Mesendoderm (in vitro differentiated cells): ENCODE data around the gene SERPINA12.

ENCODE experiments used
- DNase-seq: peaks from one replicate; pipeline ENCODE4 v3.0.0; 2013
- H2AK5ac ChIP-seq: 2 replicates; pipeline ENCODE4 v1.6.1; 2013; ENCODE audit warnings: low read length, inconsistent platforms
- H2BK120ac ChIP-seq: 2 replicates; pipeline ENCODE4 v1.6.1; 2013; ENCODE audit warnings: low read depth, mild to moderate bottlenecking, low read length, moderate library complexity, mixed read lengths
- H2BK15ac ChIP-seq: replicated peaks from 2 replicates; pipeline ENCODE4 v1.6.1; 2013; ENCODE audit warnings: low read depth, mild to moderate bottlenecking, moderate library complexity
- H2BK5ac ChIP-seq: 2 replicates; pipeline ENCODE4 v1.6.1; 2013; ENCODE audit warnings: low read length, inconsistent platforms
- H3K18ac ChIP-seq: 2 replicates; pipeline ENCODE4 v1.6.1; 2013; ENCODE audit warnings: mild to moderate bottlenecking, low read length, mixed read lengths
- H3K23ac ChIP-seq: one replicate; pipeline ENCODE4 v1.6.1; 2013; ENCODE audit warnings: low read length
- H3K27ac ChIP-seq: 2 replicates; pipeline ENCODE4 v1.5.1; 2013; ENCODE audit warnings: low read depth, mild to moderate bottlenecking, inconsistent platforms, low read length, moderate library complexity
- H3K27me3 ChIP-seq: 2 replicates; pipeline ENCODE4 v1.6.1; 2013; ENCODE audit warnings: low read length, control low read depth, mild to moderate bottlenecking, inconsistent platforms; ENCODE audit not compliant: insufficient read depth, poor library complexity
- H3K36me3 ChIP-seq: 2 replicates; pipeline ENCODE4 v1.6.1; 2013; ENCODE audit warnings: low read length, inconsistent platforms; ENCODE audit not compliant: control insufficient read depth, insufficient read depth
- H3K4ac ChIP-seq: one replicate; pipeline ENCODE4 v1.6.1; 2013; ENCODE audit warnings: low read depth, mild to moderate bottlenecking, low read length, moderate library complexity
- H3K4me1 ChIP-seq: 2 replicates; pipeline ENCODE4 v1.6.1; 2013; ENCODE audit warnings: low read depth, low read length, inconsistent platforms; ENCODE audit not compliant: control insufficient read depth
- H3K4me2 ChIP-seq: 2 replicates; pipeline ENCODE4 v1.6.1; 2013; ENCODE audit warnings: low read length
- H3K4me3 ChIP-seq: 2 replicates; pipeline ENCODE4 v1.5.1; 2013; ENCODE audit warnings: mild to moderate bottlenecking, low read length
- H3K56ac ChIP-seq: one replicate; pipeline ENCODE4 v1.6.1; 2013; ENCODE audit warnings: low read length
- H3K79me1 ChIP-seq: 2 replicates; pipeline ENCODE4 v1.6.1; 2013; ENCODE audit warnings: low read length, inconsistent platforms
- H3K79me2 ChIP-seq: 2 replicates; pipeline ENCODE4 v1.6.1; 2013; ENCODE audit warnings: mild to moderate bottlenecking, low read length; ENCODE audit not compliant: control insufficient read depth, insufficient read depth
- H3K9ac ChIP-seq: 2 replicates; pipeline ENCODE4 v1.6.1; 2013; ENCODE audit warnings: low read length, inconsistent platforms
- H4K5ac ChIP-seq: one replicate; pipeline ENCODE4 v1.6.1; 2013; ENCODE audit warnings: low read length
- H4K8ac ChIP-seq: one replicate; pipeline ENCODE4 v1.6.1; 2013; ENCODE audit warnings: low read depth, mild to moderate bottlenecking, control low read depth, low read length, moderate library complexity
- WGBS: extraction: QIAGEN DNeasy Blood & Tissue Kit; methylation state at CpG from one replicate; pipeline ENCODE4 v1.1.7; 2013; ENCODE audit warnings: low lambda C conversion rate, missing lambda C conversion rate; ENCODE audit not compliant: insufficient coverage; ENCODE audit errors: extremely low coverage; 5-methylcytosine and 5-hydroxymethylcytosine counted together

The SERPINA12 gene

DNA sequence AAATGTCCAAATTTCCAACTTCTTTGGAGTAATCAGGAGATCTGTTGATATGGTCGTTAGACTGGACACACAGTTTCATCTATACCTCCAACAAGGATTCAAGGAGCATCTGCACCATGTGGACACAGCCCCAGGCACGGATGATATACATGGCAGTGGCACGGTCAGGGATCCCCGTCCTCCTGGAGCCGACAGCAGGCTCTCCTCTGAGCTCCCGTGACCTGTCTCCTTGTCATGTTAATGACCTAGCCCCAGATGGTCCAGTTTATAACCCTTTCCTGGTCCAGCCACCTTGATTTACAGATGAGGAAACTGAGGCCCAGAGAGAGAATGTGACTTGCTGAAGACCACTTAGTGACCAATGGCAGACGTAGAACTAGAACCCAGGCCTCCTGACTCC is 35.5 kb upstream of the SERPINA12 start:
- Histone ChIP-seq H3K4ac (no peak overlapping the region), H3K79me2 (no peaks in the 10 kb centered on the region), H3K36me3 (no peaks in the 10 kb centered on the region), H3K4me2 (no peak overlapping the region), H3K27me3 (no peaks in the 10 kb centered on the region), H4K8ac (no peak overlapping the region), H4K5ac (no peak overlapping the region), H2AK5ac (no peak overlapping the region), H3K56ac (no peak overlapping the region), H3K27ac (no peak overlapping the region), H3K4me1 (peaks cover 3% of the 10 kb centered on the region), H3K18ac (no peak overlapping the region), H3K79me1 (no peaks in the 10 kb centered on the region), H3K9ac (no peak overlapping the region), H3K4me3 (no peak overlapping the region), H3K23ac (no peak overlapping the region), H2BK15ac (no peak overlapping the region), H2BK120ac (no peak overlapping the region), H2BK5ac (no peak overlapping the region)
- no CpG with 5 or more reads among the region's 7 CpGs for WGBS
- no peak for DNase-seq

DNA sequence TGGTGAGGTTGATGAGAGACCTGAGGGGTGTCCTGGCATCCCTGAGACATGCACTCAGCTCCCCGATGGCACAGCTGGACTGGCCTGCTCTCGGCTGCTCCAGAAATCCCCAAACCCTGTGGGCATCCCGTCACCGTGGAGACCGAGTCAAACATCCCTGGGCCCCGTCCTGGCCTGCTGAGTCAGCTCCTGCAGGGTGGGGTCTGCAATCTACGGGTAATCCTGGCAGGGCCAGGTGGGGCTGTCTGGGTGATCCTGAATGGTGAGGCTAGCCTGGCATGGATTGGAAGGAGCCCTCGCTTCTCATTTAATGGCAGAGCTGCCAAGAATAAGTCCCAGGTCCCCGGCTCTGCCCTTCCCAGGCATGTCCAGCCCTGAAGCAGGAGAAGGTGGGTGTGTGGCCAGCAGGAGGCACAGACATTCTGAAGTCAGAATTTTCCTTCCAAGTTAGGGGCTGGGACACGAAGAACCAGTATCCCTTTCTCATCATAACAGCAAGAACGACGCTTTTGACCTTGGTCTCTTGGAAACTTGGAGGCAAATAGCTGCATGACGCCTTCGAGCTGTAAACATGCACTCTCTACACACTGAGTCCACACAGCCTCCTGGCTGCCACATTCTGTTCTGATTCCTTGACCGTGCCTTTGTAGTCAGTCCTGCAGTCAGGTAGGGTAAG is 34.3 kb upstream of the SERPINA12 start:
- Histone ChIP-seq H3K4me3 (no peak overlapping the region), H3K27ac (no peak overlapping the region), H2BK5ac (no peak overlapping the region), H3K23ac (no peak overlapping the region), H4K5ac (no peak overlapping the region), H3K9ac (no peak overlapping the region), H3K36me3 (no peaks in the 10 kb centered on the region), H3K4ac (no peak overlapping the region), H3K4me1 (peaks cover 3% of the 10 kb centered on the region), H3K79me1 (no peaks in the 10 kb centered on the region), H3K4me2 (no peak overlapping the region), H2BK120ac (no peak overlapping the region), H3K18ac (no peak overlapping the region), H3K79me2 (no peaks in the 10 kb centered on the region), H4K8ac (no peak overlapping the region), H3K56ac (no peak overlapping the region), H2BK15ac (no peak overlapping the region), H3K27me3 (no peaks in the 10 kb centered on the region), H2AK5ac (no peak overlapping the region)
- DNase-seq: no peak
- no CpG with 5 or more reads among the region's 15 CpGs for WGBS

DNA sequence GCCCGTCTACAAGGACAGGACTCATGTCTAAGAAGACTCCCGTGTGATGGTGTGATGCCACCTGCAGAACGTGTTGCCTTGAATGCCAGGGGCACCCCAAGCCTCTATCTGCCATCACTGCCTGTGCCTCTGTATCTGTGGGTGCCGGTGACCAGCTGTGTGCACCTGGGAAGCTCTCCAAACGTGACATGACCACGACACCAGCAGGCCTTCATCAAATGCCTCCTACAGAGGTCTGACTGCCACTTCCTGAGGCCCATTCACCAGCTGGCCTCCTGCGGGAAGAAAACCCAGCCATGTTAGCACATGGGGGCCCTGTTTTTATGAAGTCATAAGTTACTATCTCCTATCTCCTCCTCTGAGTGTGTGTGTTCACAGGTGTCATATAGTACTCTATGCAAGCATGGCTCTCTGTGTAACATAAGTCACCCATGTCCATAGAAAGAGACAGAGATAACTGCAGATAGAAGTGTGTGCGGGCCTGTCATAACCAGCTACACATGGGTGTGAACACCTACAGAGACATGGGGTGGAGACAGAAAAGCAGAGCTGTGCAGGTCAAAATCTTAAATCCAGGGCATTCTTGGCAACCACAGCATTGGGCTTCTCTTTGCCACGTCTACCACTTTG is 33.7 kb upstream of the SERPINA12 start:
- no peak overlapping the region for H2BK5ac ChIP-seq
- no peak overlapping the region for H3K9ac ChIP-seq
- WGBS: no CpG with 5 or more reads among the region's 9 CpGs
- H2AK5ac ChIP-seq: no peak overlapping the region
- H3K4ac ChIP-seq: no peak overlapping the region
- no peak for DNase-seq
- no peak overlapping the region for H3K56ac ChIP-seq
- no peak overlapping the region for H4K8ac ChIP-seq
- no peak overlapping the region for H2BK120ac ChIP-seq
- H4K5ac ChIP-seq: no peak overlapping the region
- no peaks in the 10 kb centered on the region for H3K79me1 ChIP-seq
- peaks cover 3% of the 10 kb centered on the region for H3K4me1 ChIP-seq
- no peak overlapping the region for H3K4me3 ChIP-seq
- H3K36me3 ChIP-seq: no peaks in the 10 kb centered on the region
- H3K79me2 ChIP-seq: no peaks in the 10 kb centered on the region
- H3K18ac ChIP-seq: no peak overlapping the region
- no peaks in the 10 kb centered on the region for H3K27me3 ChIP-seq
- H3K23ac ChIP-seq: no peak overlapping the region
- no peak overlapping the region for H3K4me2 ChIP-seq
- no peak overlapping the region for H3K27ac ChIP-seq
- H2BK15ac ChIP-seq: no peak overlapping the region

DNA sequence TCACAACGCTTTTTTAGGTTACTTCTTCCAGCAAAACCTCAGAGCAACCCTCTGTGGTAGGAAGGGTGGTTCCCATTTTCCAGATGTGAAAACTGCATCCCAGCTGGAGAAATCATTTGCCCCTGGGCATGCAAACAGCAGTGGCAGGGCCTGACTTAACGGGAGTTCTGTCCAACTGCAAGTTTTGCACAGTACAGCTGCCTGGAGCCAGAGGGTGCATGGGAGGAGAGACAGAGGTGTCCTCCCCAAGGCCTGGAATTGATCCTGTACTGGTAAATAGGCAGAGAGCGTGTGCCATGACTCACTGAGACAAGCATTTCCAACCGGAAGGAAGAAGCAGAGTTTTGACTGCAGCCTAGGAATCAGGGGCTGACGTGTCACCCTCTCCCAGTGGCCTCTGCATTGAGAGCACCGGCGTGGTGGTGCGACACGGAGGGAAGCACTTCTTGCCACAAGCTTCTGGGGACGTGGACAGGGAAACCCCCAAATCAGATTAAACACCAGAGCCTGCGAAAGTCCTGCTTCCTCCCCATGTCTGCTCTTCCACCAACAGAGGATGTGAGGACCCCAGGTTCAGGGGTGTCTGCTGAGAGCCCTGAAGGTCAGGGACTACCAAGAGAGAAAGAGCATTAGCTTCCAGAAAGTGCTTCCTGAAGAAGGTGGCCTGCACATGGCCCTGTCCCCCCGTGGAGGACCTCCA is 33.0 kb upstream of the SERPINA12 start:
- Histone ChIP-seq H2BK120ac (no peak overlapping the region), H2BK5ac (no peak overlapping the region), H3K18ac (no peak overlapping the region), H3K56ac (no peak overlapping the region), H3K9ac (no peak overlapping the region), H3K36me3 (no peaks in the 10 kb centered on the region), H4K8ac (no peak overlapping the region), H2AK5ac (no peak overlapping the region), H3K4me3 (no peak overlapping the region), H3K27me3 (no peaks in the 10 kb centered on the region), H4K5ac (no peak overlapping the region), H3K79me1 (no peaks in the 10 kb centered on the region), H3K4me2 (no peak overlapping the region), H2BK15ac (no peak overlapping the region), H3K79me2 (no peaks in the 10 kb centered on the region), H3K4me1 (peaks cover 3% of the 10 kb centered on the region), H3K4ac (no peak overlapping the region), H3K27ac (no peak overlapping the region), H3K23ac (no peak overlapping the region)
- no peak for DNase-seq
- WGBS: no CpG with 5 or more reads among the region's 12 CpGs

DNA sequence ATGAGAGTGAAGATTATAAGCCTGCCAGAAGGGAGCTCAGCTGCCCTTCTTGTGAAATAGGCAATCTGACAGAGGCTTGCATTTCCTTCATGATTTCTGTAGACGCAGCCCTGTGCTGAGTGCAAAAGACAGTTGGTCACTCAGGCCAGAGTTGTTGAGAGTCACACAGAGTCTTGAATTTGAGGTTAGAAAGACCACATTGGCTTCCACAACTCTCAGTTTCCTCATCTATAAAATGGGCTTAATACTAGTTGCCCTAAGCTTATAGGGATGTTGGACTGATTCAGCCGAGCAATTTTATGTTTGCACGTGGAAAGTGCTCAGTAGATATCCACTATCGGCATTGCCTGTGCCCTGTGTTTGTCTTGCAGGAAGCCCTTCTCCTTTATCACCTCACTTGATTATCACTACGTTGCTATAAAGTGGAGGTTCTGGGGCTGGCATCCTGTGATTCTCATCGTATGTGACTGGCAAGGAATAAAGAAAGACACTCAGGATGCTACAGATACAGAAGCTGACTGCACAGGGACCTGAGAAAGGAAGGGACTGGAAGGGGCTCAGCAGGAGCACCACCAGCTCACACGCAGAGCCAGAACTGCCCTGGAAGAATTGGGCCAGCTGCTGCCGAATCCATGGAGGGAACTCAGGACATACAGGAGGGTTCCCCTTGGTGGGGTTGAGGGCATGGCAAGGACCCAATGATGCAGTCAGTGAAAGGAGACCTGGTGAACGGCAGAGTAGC is 32.1 kb upstream of the SERPINA12 start:
- no peak overlapping the region for H4K5ac ChIP-seq
- H3K56ac ChIP-seq: no peak overlapping the region
- WGBS: no CpG with 5 or more reads among the region's 9 CpGs
- no peak overlapping the region for H3K4ac ChIP-seq
- no peaks in the 10 kb centered on the region for H3K27me3 ChIP-seq
- no peak overlapping the region for H3K27ac ChIP-seq
- no peak overlapping the region for H2AK5ac ChIP-seq
- H3K18ac ChIP-seq: no peak overlapping the region
- H4K8ac ChIP-seq: no peak overlapping the region
- H3K79me2 ChIP-seq: no peaks in the 10 kb centered on the region
- DNase-seq: no peak
- H3K4me3 ChIP-seq: no peak overlapping the region
- no peak overlapping the region for H3K9ac ChIP-seq
- H2BK15ac ChIP-seq: no peak overlapping the region
- H3K36me3 ChIP-seq: no peaks in the 10 kb centered on the region
- H3K4me2 ChIP-seq: no peak overlapping the region
- H3K23ac ChIP-seq: no peak overlapping the region
- H3K79me1 ChIP-seq: no peaks in the 10 kb centered on the region
- peaks cover 3% of the 10 kb centered on the region for H3K4me1 ChIP-seq
- H2BK5ac ChIP-seq: no peak overlapping the region
- H2BK120ac ChIP-seq: no peak overlapping the region
